ENCODE measurements around the gene LY6G6F.
A peak's percentile ranks its signal among the peaks of the same experiment; 100 is the strongest.

GRCh38 chr6:31736021-31736767 lies 29.5 kb downstream of the LY6G6F start, which contains the start of gene CLIC1:
- TF ChIP-seq ZNF384 (IDR thresholded peaks at IDR 0.05) (no peak), CTBP1 (IDR thresholded peaks at IDR 0.05; ENCODE audit: borderline replicate concordance) (no peak), ELF4 (IDR thresholded peaks at IDR 0.05) (peak; percentile 63; the same call in 1 of the 2 replicates), TARDBP (IDR thresholded peaks at IDR 0.05) (no peak)

Measured in HEK293T (cell line).